ENCODE data around the gene SIPA1L2.
"Not testable (repeated sequence)": the region's sequence is repeated elsewhere in the genome, so short reads cannot be mapped to it uniquely, and the experiment has no call there.

- TF ChIP-seq CTCF, POLR2A, POLR2AphosphoS5 (IDR thresholded peaks at IDR 0.05): not testable (repeated sequence)
Measured at GRCh38 chr1:232610902-232611745, 18.8 kb downstream of the SIPA1L2 start.
